Loucy (cell line): Measurements from ENCODE around the gene NREP.

Experiments
- H2AFZ ChIP-seq: fragments of 200-600 bp; sonication (generic); 2 replicates; pipeline ENCODE4 v1.6.0; 2016; ENCODE audit warnings: antibody characterized with exemption, mild to moderate bottlenecking, low read length, moderate library complexity
- H3F3A ChIP-seq: fragments of 200-600 bp; 2 replicates; pipeline ENCODE4 v1.6.0; 2016; ENCODE audit warnings: antibody characterized with exemption, low read depth, mild to moderate bottlenecking
- H3K27me3 ChIP-seq: fragments of 200-600 bp; sonication (generic); 2 replicates; pipeline ENCODE4 v1.6.1; 2014; ENCODE audit warnings: low read length, mild to moderate bottlenecking; ENCODE audit not compliant: insufficient read depth, poor library complexity, severe bottlenecking
- H3K36me3 ChIP-seq: fragments of 200-600 bp; sonication (generic); 2 replicates; pipeline ENCODE4 v1.6.1; 2016; ENCODE audit warnings: low read length; ENCODE audit not compliant: insufficient read depth
- H3K4me1 ChIP-seq: fragments of 200-600 bp; sonication (generic); 2 replicates; pipeline ENCODE4 v1.5.1; 2014; ENCODE audit warnings: low read length, mild to moderate bottlenecking; ENCODE audit not compliant: insufficient read depth, poor library complexity, severe bottlenecking
- H3K4me2 ChIP-seq: fragments of 200-600 bp; sonication (generic); 2 replicates; pipeline ENCODE4 v1.6.0; 2014; ENCODE audit warnings: antibody characterized with exemption, low read length, low read depth, mild to moderate bottlenecking; ENCODE audit not compliant: poor library complexity, severe bottlenecking
- H3K4me3 ChIP-seq: fragments of 200-600 bp; sonication (generic); 2 replicates; pipeline ENCODE4 v1.5.1; 2014; ENCODE audit warnings: low read length, mild to moderate bottlenecking, mixed read lengths; ENCODE audit not compliant: poor library complexity, severe bottlenecking
- H3K79me2 ChIP-seq: fragments of 200-600 bp; sonication (generic); 2 replicates; pipeline ENCODE4 v1.6.1; 2014; ENCODE audit warnings: low read length; ENCODE audit not compliant: insufficient read depth
- H3K9ac ChIP-seq: fragments of 200-600 bp; sonication (generic); 2 replicates; pipeline ENCODE4 v1.6.0; 2014; ENCODE audit warnings: mild to moderate bottlenecking, low read depth, low read length, moderate library complexity; ENCODE audit not compliant: poor library complexity, severe bottlenecking
- H3K9me2 ChIP-seq: fragments of 200-600 bp; sonication (generic); replicated peaks from 2 replicates; pipeline ENCODE4 v1.6.1; 2016; ENCODE audit warnings: low read depth, low read length, mixed read lengths
- H3K9me3 ChIP-seq: fragments of 200-600 bp; sonication (generic); 2 replicates; pipeline ENCODE4 v1.6.1; 2014; ENCODE audit warnings: mild to moderate bottlenecking, antibody characterized with exemption, low read length, low read depth; ENCODE audit not compliant: insufficient read depth
- H4K20me1 ChIP-seq: fragments of 200-600 bp; sonication (generic); 2 replicates; pipeline ENCODE4 v1.6.0; 2014; ENCODE audit warnings: antibody characterized with exemption, low read length, mild to moderate bottlenecking; ENCODE audit not compliant: insufficient read depth, poor library complexity, severe bottlenecking
- EZH2phosphoT487 ChIP-seq: fragments of 200-600 bp; IDR thresholded peaks from 2 replicates; pipeline ENCODE4 v1.6.1; 2018; ENCODE audit warnings: antibody characterized with exemption, mild to moderate bottlenecking, moderate library complexity, borderline replicate concordance
- TF ChIP-seq, protein P1 (sequence below): fragments of 200-600 bp; sonication (generic); conservative IDR thresholded peaks from 2 replicates; pipeline ENCODE4 v1.5.1; 2014; ENCODE audit warnings: mild to moderate bottlenecking, antibody characterized with exemption, low read length

NREP gene

DNA sequence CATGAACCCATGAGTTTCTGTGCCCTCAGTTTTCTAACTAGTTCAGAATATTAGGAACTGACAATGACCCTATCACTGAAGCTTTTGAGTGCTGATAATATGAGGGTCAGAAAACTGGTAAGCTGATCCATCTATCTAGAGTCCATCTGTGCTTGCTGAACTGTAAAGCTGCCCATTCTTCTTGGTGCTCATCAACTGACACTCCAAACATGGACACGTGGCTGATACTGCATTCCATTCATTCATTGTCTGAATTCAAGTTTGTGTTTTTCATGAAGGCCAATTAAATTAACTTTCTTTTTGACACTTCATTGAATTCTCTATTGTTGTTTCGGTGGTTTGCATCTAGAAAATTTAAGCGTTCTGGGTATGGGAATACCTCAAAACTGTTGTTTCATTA, 17.6 kb downstream of the NREP start:
- Histone ChIP-seq H2AFZ (no peak overlapping the region), H3K9me3 (no peaks in the 10 kb centered on the region), H3K9me2 (no peaks in the 10 kb centered on the region), H3K4me2 (no peak overlapping the region), H3K4me1 (peaks cover 38% of the 10 kb centered on the region), H4K20me1 (peaks cover 31% of the 10 kb centered on the region), H3K79me2 (peaks cover 89% of the 10 kb centered on the region), H3K4me3 (no peak overlapping the region), H3F3A (no peaks in the 10 kb centered on the region), H3K27me3 (no peaks in the 10 kb centered on the region), H3K36me3 (peaks cover 12% of the 10 kb centered on the region; the same call in 1 of the 2 replicates), H3K9ac (no peak overlapping the region)
- TF ChIP-seq, protein P1, sequence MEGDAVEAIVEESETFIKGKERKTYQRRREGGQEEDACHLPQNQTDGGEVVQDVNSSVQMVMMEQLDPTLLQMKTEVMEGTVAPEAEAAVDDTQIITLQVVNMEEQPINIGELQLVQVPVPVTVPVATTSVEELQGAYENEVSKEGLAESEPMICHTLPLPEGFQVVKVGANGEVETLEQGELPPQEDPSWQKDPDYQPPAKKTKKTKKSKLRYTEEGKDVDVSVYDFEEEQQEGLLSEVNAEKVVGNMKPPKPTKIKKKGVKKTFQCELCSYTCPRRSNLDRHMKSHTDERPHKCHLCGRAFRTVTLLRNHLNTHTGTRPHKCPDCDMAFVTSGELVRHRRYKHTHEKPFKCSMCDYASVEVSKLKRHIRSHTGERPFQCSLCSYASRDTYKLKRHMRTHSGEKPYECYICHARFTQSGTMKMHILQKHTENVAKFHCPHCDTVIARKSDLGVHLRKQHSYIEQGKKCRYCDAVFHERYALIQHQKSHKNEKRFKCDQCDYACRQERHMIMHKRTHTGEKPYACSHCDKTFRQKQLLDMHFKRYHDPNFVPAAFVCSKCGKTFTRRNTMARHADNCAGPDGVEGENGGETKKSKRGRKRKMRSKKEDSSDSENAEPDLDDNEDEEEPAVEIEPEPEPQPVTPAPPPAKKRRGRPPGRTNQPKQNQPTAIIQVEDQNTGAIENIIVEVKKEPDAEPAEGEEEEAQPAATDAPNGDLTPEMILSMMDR = no peak
- TF ChIP-seq EZH2phosphoT487 = no peak

DNA sequence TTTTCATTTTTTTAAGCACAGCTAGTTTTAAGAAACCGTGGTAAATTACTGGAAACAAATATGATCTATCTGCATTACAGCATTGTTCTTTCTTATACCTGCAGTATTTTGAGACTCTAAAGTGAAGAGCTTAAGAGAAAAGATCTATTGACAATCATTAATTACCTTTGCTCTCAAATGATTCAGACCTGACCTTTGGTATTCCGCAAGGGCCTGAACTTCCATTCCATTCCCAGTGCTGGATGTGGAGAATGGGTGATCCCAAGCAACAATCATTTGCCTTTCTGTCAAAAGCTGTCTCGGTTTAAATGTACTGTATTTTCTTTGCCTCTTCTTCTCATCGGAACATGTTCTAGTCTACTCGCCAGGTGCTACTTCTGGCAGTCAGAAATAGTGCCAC, 18.9 kb downstream of the NREP start:
- no peak overlapping the region for H2AFZ ChIP-seq
- no peaks in the 10 kb centered on the region for H3F3A ChIP-seq
- TF ChIP-seq EZH2phosphoT487 = no peak
- TF ChIP-seq, protein P1 = no peak
- no peak overlapping the region for H3K4me2 ChIP-seq
- H3K79me2 ChIP-seq = peaks cover 88% of the 10 kb centered on the region
- H4K20me1 ChIP-seq = peaks cover 29% of the 10 kb centered on the region
- peaks cover 35% of the 10 kb centered on the region for H3K4me1 ChIP-seq
- no peaks in the 10 kb centered on the region for H3K27me3 ChIP-seq
- no peaks in the 10 kb centered on the region for H3K9me3 ChIP-seq
- no peak overlapping the region for H3K4me3 ChIP-seq
- H3K36me3 ChIP-seq = peaks cover 23% of the 10 kb centered on the region; the same call in 1 of the 2 replicates
- H3K9ac ChIP-seq = no peak overlapping the region
- H3K9me2 ChIP-seq = no peaks in the 10 kb centered on the region

DNA sequence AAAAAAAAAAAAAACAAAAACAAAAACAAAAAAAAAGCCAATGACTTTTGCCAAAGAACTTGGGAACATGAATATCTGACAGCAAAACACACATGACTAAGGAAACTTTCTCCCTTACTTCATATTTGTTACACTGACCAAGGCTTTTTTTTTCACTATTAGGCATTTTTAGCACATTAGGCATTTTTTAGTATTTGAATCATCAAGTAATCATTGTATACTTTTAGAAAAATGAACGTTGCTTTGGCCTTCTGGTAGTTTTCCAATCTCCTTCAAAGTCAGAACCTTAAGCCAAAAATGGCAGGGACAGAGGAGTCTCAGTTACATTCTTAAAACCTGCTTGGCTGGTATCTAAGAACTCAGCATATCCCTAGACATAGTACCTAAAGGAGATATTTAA, 19.3 kb downstream of the NREP start:
- TF ChIP-seq, protein P1 = no peak
- TF ChIP-seq EZH2phosphoT487 = no peak
- H3K9ac ChIP-seq = no peak overlapping the region
- H3K79me2 ChIP-seq = peaks cover 88% of the 10 kb centered on the region
- H3K27me3 ChIP-seq = no peaks in the 10 kb centered on the region
- no peaks in the 10 kb centered on the region for H3K9me3 ChIP-seq
- H3K9me2 ChIP-seq = no peaks in the 10 kb centered on the region
- H3K4me1 ChIP-seq = peaks cover 32% of the 10 kb centered on the region
- H4K20me1 ChIP-seq = peaks cover 29% of the 10 kb centered on the region
- H2AFZ ChIP-seq = no peak overlapping the region
- peaks cover 27% of the 10 kb centered on the region; the same call in 1 of the 2 replicates for H3K36me3 ChIP-seq
- H3F3A ChIP-seq = no peaks in the 10 kb centered on the region
- no peak overlapping the region for H3K4me2 ChIP-seq
- H3K4me3 ChIP-seq = no peak overlapping the region
